Fibroblast of lung (primary cell): ENCODE measurements around the gene LGALS7.

ENCODE experiments used
- EZH2 ChIP-seq: IDR thresholded peaks from 2 replicates; pipeline ENCODE4 v1.5.1; 2012; ENCODE audit warnings: low read length, control low read depth, mild to moderate bottlenecking; ENCODE audit errors: missing control alignments
- TF ChIP-seq, protein P1 (sequence below), 2 donors: IDR thresholded peaks in 1 of 2; conservative IDR thresholded peaks in 1 of 2; 1 replicate in 1 of 2; 2 replicates in 1 of 2; pipeline ENCODE4 v1.5.1; 2011 to 2012; ENCODE audit warnings: low read length in 2 of 2, control low read depth in 1 of 2, inconsistent platforms in 1 of 2, low read depth in 1 of 2, mild to moderate bottlenecking in 1 of 2

DNA sequence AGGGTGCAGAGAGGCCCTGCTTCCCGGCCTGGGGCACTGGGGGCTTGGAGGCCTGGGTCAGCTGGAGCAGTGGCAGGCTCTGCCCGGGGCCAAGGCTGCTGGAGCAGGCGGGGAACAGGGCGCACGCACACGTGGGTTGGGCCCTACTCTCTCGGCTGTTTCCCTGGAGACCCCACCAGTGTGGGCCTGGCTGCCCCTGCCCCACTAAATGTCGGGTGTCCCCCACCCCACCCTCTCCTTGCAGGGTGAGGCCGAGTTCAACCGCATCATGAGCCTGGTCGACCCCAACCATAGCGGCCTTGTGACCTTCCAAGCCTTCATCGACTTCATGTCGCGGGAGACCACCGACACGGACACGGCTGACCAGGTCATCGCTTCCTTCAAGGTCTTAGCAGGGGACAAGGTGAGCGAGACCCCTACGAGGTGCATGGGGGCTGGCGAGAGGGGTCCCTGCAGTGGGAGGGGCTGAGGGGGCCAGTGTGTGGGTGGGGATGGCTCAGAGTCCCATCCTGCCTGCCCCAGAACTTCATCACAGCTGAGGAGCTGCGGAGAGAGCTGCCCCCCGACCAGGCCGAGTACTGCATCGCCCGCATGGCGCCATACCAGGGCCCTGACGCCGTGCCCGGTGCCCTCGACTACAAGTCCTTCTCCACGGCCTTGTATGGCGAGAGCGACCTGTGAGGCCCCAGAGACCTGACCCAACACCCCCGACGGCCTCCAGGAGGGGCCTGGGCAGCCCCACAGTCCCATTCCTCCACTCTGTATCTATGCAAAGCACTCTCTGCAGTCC, 44.4 kb downstream of the LGALS7 start:
- TF ChIP-seq, protein P1, sequence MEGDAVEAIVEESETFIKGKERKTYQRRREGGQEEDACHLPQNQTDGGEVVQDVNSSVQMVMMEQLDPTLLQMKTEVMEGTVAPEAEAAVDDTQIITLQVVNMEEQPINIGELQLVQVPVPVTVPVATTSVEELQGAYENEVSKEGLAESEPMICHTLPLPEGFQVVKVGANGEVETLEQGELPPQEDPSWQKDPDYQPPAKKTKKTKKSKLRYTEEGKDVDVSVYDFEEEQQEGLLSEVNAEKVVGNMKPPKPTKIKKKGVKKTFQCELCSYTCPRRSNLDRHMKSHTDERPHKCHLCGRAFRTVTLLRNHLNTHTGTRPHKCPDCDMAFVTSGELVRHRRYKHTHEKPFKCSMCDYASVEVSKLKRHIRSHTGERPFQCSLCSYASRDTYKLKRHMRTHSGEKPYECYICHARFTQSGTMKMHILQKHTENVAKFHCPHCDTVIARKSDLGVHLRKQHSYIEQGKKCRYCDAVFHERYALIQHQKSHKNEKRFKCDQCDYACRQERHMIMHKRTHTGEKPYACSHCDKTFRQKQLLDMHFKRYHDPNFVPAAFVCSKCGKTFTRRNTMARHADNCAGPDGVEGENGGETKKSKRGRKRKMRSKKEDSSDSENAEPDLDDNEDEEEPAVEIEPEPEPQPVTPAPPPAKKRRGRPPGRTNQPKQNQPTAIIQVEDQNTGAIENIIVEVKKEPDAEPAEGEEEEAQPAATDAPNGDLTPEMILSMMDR (conservative IDR thresholded peaks at IDR 0.05 in 1 of 2, IDR thresholded peaks at IDR 0.05 in 1 of 2; ENCODE audit: low read depth in 1 of 2, low read length in 2 of 2) = no peak
- TF ChIP-seq EZH2 = no peak
